ENCODE measurements around the gene ELAVL1. TPM values are rescaled to one million over a fixed set of nuclear protein-coding genes. Genes with fewer than 3 reads are reported as not detected.

The ELAVL1 gene
- total RNA-seq, 1 donor from 2014 or later: 89.6 TPM

DNA sequence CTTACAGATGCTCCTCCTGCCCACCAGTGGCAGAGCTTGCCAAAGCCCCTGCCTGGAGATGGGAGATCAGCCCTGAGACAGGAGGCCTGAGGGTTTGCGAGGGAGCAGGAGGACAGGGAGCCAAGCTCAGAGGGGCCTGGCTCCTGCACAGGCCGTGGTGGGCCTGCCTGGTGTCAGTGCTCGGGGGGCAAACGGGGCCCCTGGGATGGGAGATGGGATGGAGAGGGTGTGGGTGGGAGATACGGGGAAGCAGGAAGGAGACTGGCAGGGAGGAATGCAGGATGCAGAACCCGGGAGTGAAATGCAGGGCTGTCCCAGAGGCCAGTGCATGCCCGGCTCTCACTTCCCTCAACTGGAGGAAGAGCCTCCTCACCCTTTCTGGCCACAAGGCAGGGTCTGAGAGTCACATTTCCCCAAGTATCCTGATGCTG lies 19.9 kb downstream of the ELAVL1 start:
- Mint-ChIP-seq H3K27me3 (ENCODE audit: unreplicated experiment) (no peaks in the 10 kb centered on the region), H3K36me3 (ENCODE audit: unreplicated experiment) (peaks cover 41% of the 10 kb centered on the region), H3K27ac (ENCODE audit: unreplicated experiment) (no peak overlapping the region), H3K4me1 (ENCODE audit: unreplicated experiment) (peaks cover 24% of the 10 kb centered on the region), H3K9me3 (ENCODE audit: unreplicated experiment) (no peaks in the 10 kb centered on the region), H3K4me3 (ENCODE audit: unreplicated experiment) (no peak overlapping the region)
- TF ChIP-seq, protein P1, sequence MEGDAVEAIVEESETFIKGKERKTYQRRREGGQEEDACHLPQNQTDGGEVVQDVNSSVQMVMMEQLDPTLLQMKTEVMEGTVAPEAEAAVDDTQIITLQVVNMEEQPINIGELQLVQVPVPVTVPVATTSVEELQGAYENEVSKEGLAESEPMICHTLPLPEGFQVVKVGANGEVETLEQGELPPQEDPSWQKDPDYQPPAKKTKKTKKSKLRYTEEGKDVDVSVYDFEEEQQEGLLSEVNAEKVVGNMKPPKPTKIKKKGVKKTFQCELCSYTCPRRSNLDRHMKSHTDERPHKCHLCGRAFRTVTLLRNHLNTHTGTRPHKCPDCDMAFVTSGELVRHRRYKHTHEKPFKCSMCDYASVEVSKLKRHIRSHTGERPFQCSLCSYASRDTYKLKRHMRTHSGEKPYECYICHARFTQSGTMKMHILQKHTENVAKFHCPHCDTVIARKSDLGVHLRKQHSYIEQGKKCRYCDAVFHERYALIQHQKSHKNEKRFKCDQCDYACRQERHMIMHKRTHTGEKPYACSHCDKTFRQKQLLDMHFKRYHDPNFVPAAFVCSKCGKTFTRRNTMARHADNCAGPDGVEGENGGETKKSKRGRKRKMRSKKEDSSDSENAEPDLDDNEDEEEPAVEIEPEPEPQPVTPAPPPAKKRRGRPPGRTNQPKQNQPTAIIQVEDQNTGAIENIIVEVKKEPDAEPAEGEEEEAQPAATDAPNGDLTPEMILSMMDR (IDR thresholded peaks at IDR 0.05): no peak
- DNase-seq (ENCODE audit: extremely low spot score, unreplicated experiment): no peak

DNA sequence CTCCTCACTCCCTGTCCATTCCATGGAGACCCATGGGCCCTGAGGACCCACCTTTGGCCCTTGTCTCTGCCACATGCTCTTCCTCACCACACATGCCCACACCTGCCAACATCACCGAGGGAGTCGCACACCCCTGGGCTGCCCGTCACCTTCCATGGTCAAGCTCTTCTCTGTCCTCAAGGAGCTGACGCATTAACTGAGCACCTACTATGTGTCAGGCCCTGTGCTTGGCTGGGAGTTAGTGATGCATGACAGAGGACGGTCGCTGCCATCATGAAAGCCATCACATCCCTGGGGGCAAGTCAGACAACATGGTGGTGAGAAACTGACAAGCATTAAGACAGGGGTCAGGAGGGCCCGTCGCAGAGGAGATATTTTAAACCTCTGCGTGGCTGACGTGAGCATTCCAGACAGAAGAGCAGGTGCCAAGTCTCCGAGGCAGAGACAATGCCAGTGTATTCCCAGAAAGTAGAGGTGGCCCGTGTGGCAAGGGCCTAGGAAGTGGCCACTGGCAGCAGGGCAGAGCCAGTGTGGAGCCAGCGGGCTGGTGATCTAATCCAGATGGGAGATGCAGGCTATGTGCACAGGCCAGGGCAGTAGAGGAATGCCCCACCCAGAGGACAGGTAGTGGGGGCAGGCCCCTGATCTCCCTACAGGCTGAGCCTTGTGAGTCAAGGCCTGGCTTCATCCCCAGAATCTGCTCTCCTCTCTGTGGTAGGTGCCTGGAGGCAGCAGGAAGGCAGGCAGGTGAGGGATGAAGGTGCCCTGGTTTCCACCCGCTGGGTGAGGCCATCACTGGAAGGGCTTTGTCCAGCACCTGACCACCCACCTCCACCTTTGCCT lies 21.2 kb downstream of the ELAVL1 start:
- H3K27me3 Mint-ChIP-seq (ENCODE audit: unreplicated experiment): no peaks in the 10 kb centered on the region
- no peaks in the 10 kb centered on the region for H3K9me3 Mint-ChIP-seq (ENCODE audit: unreplicated experiment)
- TF ChIP-seq, protein P1 (IDR thresholded peaks at IDR 0.05): no peak
- DNase-seq (ENCODE audit: extremely low spot score, unreplicated experiment): no peak
- H3K4me1 Mint-ChIP-seq (ENCODE audit: unreplicated experiment): peaks cover 24% of the 10 kb centered on the region
- H3K36me3 Mint-ChIP-seq (ENCODE audit: unreplicated experiment): peaks cover 41% of the 10 kb centered on the region
- H3K27ac Mint-ChIP-seq (ENCODE audit: unreplicated experiment): no peak overlapping the region
- H3K4me3 Mint-ChIP-seq (ENCODE audit: unreplicated experiment): no peak overlapping the region

DNA sequence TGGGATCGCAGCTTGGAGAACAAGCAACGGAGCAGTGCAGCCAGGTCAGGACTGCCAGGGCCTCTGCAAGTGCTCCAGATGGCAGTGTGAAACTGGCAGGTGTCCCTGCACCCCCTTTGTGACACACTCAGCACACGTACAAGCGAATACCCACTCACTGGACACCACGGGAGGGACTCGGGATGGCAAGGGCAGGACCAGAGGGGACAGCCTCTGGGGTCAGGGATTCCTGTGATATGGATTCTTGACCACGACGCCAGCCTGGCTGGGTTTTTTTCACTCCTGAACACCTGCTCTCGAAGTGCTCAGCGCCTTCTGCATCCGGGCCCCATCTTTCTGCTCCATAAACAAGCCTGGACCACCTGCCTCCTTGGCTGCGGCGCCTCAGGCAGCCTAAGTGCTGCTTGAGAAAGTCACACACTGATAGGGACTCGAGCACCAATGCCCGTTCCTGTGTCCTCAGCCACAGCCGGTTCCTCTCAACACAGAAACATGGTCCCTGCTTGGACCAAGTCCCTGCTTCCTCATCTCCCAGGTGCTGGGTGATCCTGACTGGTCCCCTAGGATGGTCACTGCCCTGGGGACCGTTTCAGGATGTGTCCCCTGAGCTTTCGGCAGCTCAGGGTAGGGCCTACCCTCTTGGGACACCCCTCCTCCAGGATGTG lies 22.0 kb downstream of the ELAVL1 start:
- Mint-ChIP-seq H3K4me1 (ENCODE audit: unreplicated experiment) (peaks cover 20% of the 10 kb centered on the region), H3K27me3 (ENCODE audit: unreplicated experiment) (no peaks in the 10 kb centered on the region), H3K36me3 (ENCODE audit: unreplicated experiment) (peaks cover 33% of the 10 kb centered on the region), H3K27ac (ENCODE audit: unreplicated experiment) (no peak overlapping the region), H3K4me3 (ENCODE audit: unreplicated experiment) (no peak overlapping the region), H3K9me3 (ENCODE audit: unreplicated experiment) (no peaks in the 10 kb centered on the region)
- DNase-seq (ENCODE audit: extremely low spot score, unreplicated experiment): no peak
- TF ChIP-seq, protein P1 (IDR thresholded peaks at IDR 0.05): no peak

DNA sequence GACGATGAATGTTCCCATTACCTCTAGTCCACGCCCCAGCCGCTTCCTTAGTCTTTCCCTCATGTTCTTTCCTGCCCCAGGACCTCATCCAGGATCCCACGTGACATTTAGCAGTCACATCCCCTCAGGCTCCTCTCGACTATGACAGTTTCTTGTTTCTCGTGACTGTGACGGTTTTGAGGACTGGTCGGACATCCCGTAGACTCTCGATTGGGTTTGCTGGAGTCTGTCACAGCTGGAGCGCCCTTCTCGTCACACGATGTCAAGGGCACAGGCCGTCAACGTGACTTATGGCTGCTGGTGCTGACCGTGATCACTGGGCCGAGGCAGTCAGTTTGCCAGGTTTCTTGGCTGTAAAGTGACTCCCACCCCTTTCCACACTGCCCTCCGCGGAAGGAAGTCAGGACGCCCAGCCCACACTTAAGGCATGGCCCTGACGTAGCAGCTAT lies 22.8 kb downstream of the ELAVL1 start:
- no peak overlapping the region for H3K4me3 Mint-ChIP-seq (ENCODE audit: unreplicated experiment)
- no peaks in the 10 kb centered on the region for H3K27me3 Mint-ChIP-seq (ENCODE audit: unreplicated experiment)
- TF ChIP-seq, protein P1 (IDR thresholded peaks at IDR 0.05): no peak
- no peak for DNase-seq (ENCODE audit: extremely low spot score, unreplicated experiment)
- no peak overlapping the region for H3K27ac Mint-ChIP-seq (ENCODE audit: unreplicated experiment)
- peaks cover 14% of the 10 kb centered on the region for H3K4me1 Mint-ChIP-seq (ENCODE audit: unreplicated experiment)
- H3K9me3 Mint-ChIP-seq (ENCODE audit: unreplicated experiment): no peaks in the 10 kb centered on the region
- peaks cover 26% of the 10 kb centered on the region for H3K36me3 Mint-ChIP-seq (ENCODE audit: unreplicated experiment)

DNA sequence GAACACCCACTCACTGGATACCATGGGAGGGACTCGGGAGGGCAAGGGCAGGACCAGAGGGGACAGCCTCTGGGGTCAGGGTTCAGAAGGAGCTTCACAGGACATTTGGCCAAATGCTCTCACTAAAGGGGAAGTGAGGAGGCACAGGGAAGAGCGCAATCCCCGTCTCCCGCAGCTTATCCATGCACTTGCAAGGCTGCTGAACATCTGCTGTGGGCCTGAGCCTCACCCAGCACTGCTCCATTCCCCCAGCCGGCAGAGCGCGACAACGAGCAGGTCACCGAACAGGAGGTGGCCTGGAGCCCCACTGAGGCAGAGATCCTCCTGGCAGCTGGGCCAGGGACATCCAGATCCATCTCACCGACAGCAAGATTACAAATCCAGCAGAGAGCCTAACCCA lies 23.3 kb downstream of the ELAVL1 start:
- TF ChIP-seq, protein P1 (IDR thresholded peaks at IDR 0.05): no peak
- no peaks in the 10 kb centered on the region for H3K27me3 Mint-ChIP-seq (ENCODE audit: unreplicated experiment)
- no peak overlapping the region for H3K4me3 Mint-ChIP-seq (ENCODE audit: unreplicated experiment)
- peaks cover 23% of the 10 kb centered on the region for H3K36me3 Mint-ChIP-seq (ENCODE audit: unreplicated experiment)
- DNase-seq (ENCODE audit: extremely low spot score, unreplicated experiment): no peak
- no peak overlapping the region for H3K27ac Mint-ChIP-seq (ENCODE audit: unreplicated experiment)
- no peaks in the 10 kb centered on the region for H3K9me3 Mint-ChIP-seq (ENCODE audit: unreplicated experiment)
- H3K4me1 Mint-ChIP-seq (ENCODE audit: unreplicated experiment): peaks cover 10% of the 10 kb centered on the region
